Adrenal gland (tissue), 12 donors: ENCODE results near the gene SLC6A18. TPM values are rescaled to one million over a fixed set of nuclear protein-coding genes. Genes with fewer than 3 reads are reported as not detected.
"Not testable (repeated sequence)": the region's sequence is repeated elsewhere in the genome, so short reads cannot be mapped to it uniquely, and the experiment has no call there.

Source experiments
- DNase-seq, 7 donors: peaks; one replicate each; pipeline ENCODE4 v3.0.0-alpha.2; 2019 to 2020
- H3K27ac ChIP-seq, 5 donors: fragments of 200-600 bp; sonication (generic) in 4 of 5; 1 replicate in 3 of 5; 2 replicates in 2 of 5; pipeline versions ENCODE4 v1.5.1 to v1.8.0; 2016 to 2020; ENCODE audit warnings: mild to moderate bottlenecking in 1 of 5
- H3K27me3 ChIP-seq: fragments of 200-600 bp; 2 replicates; pipeline ENCODE4 v1.8.0; 2021
- H3K36me3 ChIP-seq, 2 donors: fragments of 200-600 bp; replicated peaks in 1 of 2; 1 replicate in 1 of 2; 2 replicates in 1 of 2; pipeline versions ENCODE4 v1.5.1 to v1.8.0; 2018 to 2022
- H3K4me1 ChIP-seq, 2 donors: fragments of 200-600 bp; replicated peaks in 1 of 2; 1 replicate in 1 of 2; 2 replicates in 1 of 2; pipeline versions ENCODE4 v1.5.1 to v1.8.0; 2018 to 2021
- H3K4me3 ChIP-seq, 4 donors: fragments of 200-600 bp; sonication (generic) in 3 of 4; one replicate each; pipeline ENCODE4 v1.5.1; 2016 to 2018
- H3K9me3 ChIP-seq, 3 donors: fragments of 200-600 bp; sonication (generic) in 1 of 3; replicated peaks in 1 of 3; 1 replicate in 2 of 3; 2 replicates in 1 of 3; pipeline versions ENCODE4 v1.5.1 to v1.8.0; 2016 to 2021
- POLR2A ChIP-seq, 2 donors: fragments of 450-650 bp; IDR thresholded peaks; one replicate each; pipeline ENCODE4 v1.6.1; 2017; ENCODE audit warnings: antibody characterized with exemption in 2 of 2, mild to moderate bottlenecking in 2 of 2, moderate library complexity in 1 of 2
- WGBS, 4 donors: extraction: QIAGEN DNeasy Blood & Tissue Kit in 2 of 4; methylation state at CpG; one replicate each; pipeline versions ENCODE4 v1.1.5 to v1.1.7; 2013 to 2017; 5-methylcytosine and 5-hydroxymethylcytosine counted together
- intact Hi-C, 2 donors: fragments of 100-400 bp; cut with DNase I; formaldehyde crosslinking; loops; one replicate each; pipeline versions ENCODE4 v1.14.1 to v1.15.0; 2022 to 2023
- polyA plus RNA-seq, 3 donors: library from polyadenylated mRNA; stranded (reverse); fragments of 200-250 nt in 2 of 3; fragments of 350-450 nt in 1 of 3; fragmentation: Illumina TruSeq in 1 of 3; extraction: RNeasy Lipid Tissue Mini Kit (QIAGEN cat#74804) in 1 of 3; gene quantifications; one replicate each; pipeline ENCODE4 v1.2.3, GENCODE V29; 2013 to 2014
- total RNA-seq, 9 donors: library from RNA; depleted of rRNA in 4 of 9; stranded (reverse); fragments of >200 nt in 4 of 9; fragments of 120-200 nt in 1 of 9; fragmentation: NEBNext Ultra II Directional in 1 of 9; extraction: Animal tissue kit (Norgen Biotek cat#: 25700) in 1 of 9; gene quantifications; one replicate each; pipeline versions ENCODE4 v1.1.0 to v1.2.4, GENCODE V29; 2013 to 2023
- TF ChIP-seq, protein P1 (sequence below), 6 experiments: fragments of 450-650 bp in 4 of 6; fragments of 200-600 bp in 2 of 6; sonication (generic) in 1 of 6; IDR thresholded peaks; 1 replicate in 5 of 6; 2 replicates in 1 of 6; pipeline versions ENCODE4 v1.5.1 to v1.8.0; 2016 to 2021; ENCODE audit warnings: antibody characterized with exemption in 6 of 6, mild to moderate bottlenecking in 2 of 6, moderate library complexity in 1 of 6
- donor health status: healthy with polysubstance abuse.
- donor health status: Bipolar disorder and iron deficiency.
- donor health status: DM: yes; HTN: yes; CAD: no.
- donor health status: DM: no; HTN: no; CAD: no.
- donor health status: DM: no; HTN: no; CAD: no.
- donor health status: DM: yes; HTN: yes; CAD: no.

SLC6A18 gene
- total and polyA plus RNA-seq, 12 donors: not detected

DNA sequence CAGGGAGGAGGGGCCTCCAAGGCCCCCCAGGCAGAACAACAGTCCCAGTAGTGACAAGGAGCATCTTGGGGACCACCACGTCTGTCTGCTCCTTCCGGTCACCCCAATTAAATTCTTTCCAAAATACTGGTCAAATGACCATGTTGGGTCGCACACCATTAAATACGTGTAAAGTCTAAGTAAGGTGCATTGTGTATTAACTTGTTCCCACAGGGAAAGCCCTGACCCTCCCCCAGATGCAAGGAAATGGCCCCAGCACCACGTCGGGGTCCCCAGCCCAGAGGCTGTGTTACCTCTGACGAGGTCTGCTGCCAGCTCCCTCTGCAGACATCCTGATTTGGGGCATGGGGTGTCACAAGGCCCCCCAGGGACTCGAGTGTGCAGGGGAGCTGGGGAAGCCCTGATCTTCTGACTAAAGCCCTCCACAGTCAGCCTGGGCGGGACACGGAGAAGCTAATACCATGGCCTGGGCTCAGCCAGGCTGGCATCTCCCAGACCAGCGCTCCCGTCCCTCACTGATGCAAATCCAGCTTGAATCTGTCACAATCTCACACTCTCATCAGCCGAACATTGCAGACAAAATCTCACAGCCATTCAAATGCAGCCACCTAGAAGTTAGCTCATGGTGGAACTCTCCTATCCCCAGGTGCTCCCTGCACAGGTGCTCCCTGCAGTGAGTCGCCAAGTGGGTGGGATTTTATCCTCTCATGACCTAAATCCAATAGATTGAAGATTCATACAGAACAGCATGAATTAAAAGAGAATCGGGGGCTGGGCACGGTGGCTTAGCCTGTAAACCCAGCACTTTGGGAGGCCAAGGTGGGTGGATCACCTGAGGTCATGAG is 56.1 kb downstream of the SLC6A18 start:
- no peak for DNase-seq
- Histone ChIP-seq H3K9me3 (no peaks in the 10 kb centered on the region), H3K4me3 (no peak overlapping the region), H3K36me3 (no peaks in the 10 kb centered on the region), H3K27me3 (no peaks in the 10 kb centered on the region), H3K4me1 (no peaks in the 10 kb centered on the region), H3K27ac (no peak overlapping the region)
- TF ChIP-seq POLR2A (IDR thresholded peaks at IDR 0.05): no peak
- TF ChIP-seq, protein P1, sequence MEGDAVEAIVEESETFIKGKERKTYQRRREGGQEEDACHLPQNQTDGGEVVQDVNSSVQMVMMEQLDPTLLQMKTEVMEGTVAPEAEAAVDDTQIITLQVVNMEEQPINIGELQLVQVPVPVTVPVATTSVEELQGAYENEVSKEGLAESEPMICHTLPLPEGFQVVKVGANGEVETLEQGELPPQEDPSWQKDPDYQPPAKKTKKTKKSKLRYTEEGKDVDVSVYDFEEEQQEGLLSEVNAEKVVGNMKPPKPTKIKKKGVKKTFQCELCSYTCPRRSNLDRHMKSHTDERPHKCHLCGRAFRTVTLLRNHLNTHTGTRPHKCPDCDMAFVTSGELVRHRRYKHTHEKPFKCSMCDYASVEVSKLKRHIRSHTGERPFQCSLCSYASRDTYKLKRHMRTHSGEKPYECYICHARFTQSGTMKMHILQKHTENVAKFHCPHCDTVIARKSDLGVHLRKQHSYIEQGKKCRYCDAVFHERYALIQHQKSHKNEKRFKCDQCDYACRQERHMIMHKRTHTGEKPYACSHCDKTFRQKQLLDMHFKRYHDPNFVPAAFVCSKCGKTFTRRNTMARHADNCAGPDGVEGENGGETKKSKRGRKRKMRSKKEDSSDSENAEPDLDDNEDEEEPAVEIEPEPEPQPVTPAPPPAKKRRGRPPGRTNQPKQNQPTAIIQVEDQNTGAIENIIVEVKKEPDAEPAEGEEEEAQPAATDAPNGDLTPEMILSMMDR (IDR thresholded peaks at IDR 0.05): no peak
- 73 to 83% (median 76%) methylated on average over 4 to 16 of the region's 16 CpGs for WGBS, 4 donors
- intact Hi-C loops: no loop called here

DNA sequence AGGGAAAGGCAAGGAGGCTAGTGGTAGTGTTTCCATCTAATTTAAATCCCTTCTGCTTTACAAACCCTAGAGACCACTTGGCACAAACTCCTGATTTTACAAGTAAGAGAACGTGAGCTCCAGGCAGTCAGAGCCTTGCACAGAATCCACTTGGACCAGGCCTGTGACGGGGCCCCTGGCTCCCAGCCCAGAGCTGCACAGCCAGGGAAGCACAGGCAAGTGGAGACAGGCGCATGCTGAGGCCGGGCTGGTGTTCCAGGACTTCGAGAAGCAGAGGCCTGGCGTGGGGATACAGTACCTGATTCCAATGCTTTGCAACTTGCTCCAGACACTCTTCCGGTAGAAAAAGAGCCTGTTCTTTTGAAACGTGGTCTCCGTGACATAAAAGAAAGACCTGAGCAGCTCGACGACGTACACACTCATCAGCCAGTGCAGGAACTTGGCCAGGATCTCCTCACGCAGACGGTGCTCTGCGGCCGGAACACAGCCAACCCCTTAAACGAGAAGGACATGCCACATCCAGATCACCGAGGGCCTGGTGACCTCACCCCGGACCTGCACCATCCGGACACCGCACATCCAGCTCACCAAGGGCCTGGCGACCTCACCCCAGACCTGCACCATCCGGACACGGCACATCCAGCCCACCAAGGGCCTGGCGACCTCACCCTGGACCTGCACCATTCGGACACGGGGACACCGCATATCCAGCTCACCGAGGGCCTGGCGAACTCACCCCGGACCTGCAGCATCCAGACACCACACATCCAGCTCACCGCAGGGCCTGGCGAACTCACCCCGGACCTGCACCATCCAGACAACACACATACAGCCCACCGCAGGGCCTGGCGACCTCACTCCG is 57.2 kb downstream of the SLC6A18 start:
- H3K4me1 ChIP-seq: no peaks in the 10 kb centered on the region
- H3K27ac ChIP-seq: no peak overlapping the region
- H3K36me3 ChIP-seq: no peaks in the 10 kb centered on the region
- WGBS, 4 donors: 80 to 87% (median 83%) methylated on average over 31 to 37 of the region's 37 CpGs
- intact Hi-C loops: no loop called here
- DNase-seq: no peak
- H3K4me3 ChIP-seq: no peak overlapping the region
- no peaks in the 10 kb centered on the region for H3K9me3 ChIP-seq
- no peak for TF ChIP-seq POLR2A (IDR thresholded peaks at IDR 0.05)
- TF ChIP-seq, protein P1 (IDR thresholded peaks at IDR 0.05): no peak
- no peaks in the 10 kb centered on the region for H3K27me3 ChIP-seq

DNA sequence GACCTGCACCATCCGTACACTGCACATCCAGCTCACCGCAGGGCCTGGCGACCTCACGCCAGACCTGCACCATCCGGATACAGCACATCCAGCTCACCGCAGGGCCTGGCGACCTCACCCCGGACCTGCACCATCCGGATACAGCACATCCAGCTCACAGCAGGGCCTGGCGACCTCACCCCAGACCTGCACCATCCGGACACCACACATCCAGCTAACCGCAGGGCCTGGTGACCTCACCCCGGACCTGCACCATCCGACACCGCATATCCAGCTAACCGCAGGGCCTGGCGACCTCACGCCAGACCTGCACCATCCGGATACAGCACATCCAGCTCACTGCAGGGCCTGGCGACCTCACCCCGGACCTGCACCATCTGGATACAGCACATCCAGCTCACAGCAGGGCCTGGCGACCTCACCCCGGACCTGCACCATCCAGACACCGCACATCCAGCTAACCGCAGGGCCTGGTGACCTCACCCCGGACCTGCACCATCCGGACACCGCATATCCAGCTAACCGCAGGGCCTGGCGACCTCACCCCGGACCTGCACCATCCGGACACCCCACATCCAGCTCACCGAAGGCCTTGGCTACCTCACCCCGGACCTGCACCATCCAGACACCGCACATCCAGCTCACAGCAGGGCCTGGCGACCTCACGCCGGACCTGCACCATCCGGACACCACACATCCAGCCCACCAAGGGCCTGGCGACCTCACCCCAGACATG is 58.0 kb downstream of the SLC6A18 start:
- intact Hi-C loops, H3K27ac ChIP-seq, H3K4me1 ChIP-seq, H3K9me3 ChIP-seq, H3K4me3 ChIP-seq, H3K27me3 ChIP-seq, DNase-seq, H3K36me3 ChIP-seq: not testable (repeated sequence)
- WGBS, 4 donors: 83 to 89% (median 88%) methylated on average over 31 to 40 of the region's 40 CpGs

DNA sequence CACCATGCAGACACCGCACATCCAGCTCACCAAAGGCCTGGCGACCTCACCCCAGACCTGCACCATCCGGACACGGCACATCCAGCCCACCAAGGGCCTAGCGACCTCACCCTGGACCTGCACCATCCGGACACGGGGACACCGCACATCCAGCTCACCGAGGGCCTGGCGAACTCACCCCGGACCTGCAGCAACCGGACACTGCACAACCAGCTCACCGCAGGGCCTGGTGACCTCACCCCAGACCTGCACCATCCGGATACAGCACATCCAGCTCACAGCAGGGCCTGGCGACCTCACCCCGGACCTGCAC is 58.5 kb downstream of the SLC6A18 start:
- DNase-seq, H3K27ac ChIP-seq, intact Hi-C loops, H3K36me3 ChIP-seq, H3K27me3 ChIP-seq, H3K9me3 ChIP-seq, H3K4me1 ChIP-seq, H3K4me3 ChIP-seq: not testable (repeated sequence)
- WGBS, 4 donors: 83 to 93% (median 84%) methylated on average over 5 to 16 of the region's 16 CpGs

DNA sequence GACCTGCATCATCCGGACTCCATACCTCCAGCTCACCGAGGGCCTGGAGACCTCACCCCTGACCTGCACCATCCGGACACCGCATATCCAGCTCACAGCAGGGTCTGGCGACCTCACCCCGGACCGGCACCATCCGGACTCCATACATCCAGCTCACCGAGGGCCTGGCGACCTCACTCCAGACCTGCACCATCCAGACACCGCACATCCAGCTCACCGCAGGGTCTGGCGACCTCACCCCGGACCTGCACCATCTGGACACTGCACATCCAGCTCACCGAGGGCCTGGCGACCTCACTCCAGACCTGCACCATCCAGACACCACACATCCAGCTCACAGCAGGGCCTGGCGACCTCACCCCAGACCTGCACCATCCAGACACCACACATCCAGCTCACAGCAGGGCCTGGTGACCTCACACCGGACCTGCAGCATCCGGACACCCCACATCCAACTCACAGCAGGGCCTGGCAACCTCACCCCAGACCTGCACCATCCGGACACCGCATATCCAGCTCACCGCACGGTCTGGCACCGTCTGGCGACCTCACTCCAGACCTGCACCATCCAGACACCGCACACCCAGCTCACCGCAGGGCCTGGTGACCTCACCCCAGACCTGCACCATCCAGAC is 59.3 kb downstream of the SLC6A18 start:
- WGBS, 4 donors: 82 to 86% (median 83%) methylated on average over 5 to 27 of the region's 27 CpGs
- H3K4me1 ChIP-seq, H3K27ac ChIP-seq, DNase-seq, H3K9me3 ChIP-seq, H3K27me3 ChIP-seq, H3K36me3 ChIP-seq, intact Hi-C loops, H3K4me3 ChIP-seq: not testable (repeated sequence)
